Activated gamma-delta T cell treated with Interleukin-2 at 50 U/mL for 16 hours (primary cell): ENCODE results near the gene CDK7.

ENCODE experiments used
- DNase-seq: peaks from one replicate; pipeline ENCODE4 v3.0.0-alpha.2; 2020

CDK7 gene

GRCh38 chr5:69299625-69300024 lies 64.9 kb downstream of the CDK7 start:
- no peak for DNase-seq

- DNase-seq, result no peak
Measured at GRCh38 chr5:69300537-69301203, 66.0 kb downstream of the CDK7 start.

- no peak for DNase-seq
Measured at GRCh38 chr5:69305512-69305911, 70.8 kb downstream of the CDK7 start.

GRCh38 chr5:69308046-69308553 lies 73.4 kb downstream of the CDK7 start:
- no peak for DNase-seq

GRCh38 chr5:69309380-69309779 lies 74.7 kb downstream of the CDK7 start:
- DNase-seq, result no peak

GRCh38 chr5:69312459-69313160 lies 77.9 kb downstream of the CDK7 start:
- no peak for DNase-seq

- DNase-seq, result no peak
Measured at GRCh38 chr5:69313428-69313827, 78.7 kb downstream of the CDK7 start.

GRCh38 chr5:69315972-69316371 lies 81.3 kb downstream of the CDK7 start:
- no peak for DNase-seq

- DNase-seq, result no peak
Measured at GRCh38 chr5:69317391-69317790, 82.7 kb downstream of the CDK7 start.

GRCh38 chr5:69326365-69326764 lies 91.7 kb downstream of the CDK7 start:
- DNase-seq, result no peak
